Measurements from ENCODE around the gene CKLF.
"Not testable (repeated sequence)": the region's sequence is repeated elsewhere in the genome, so short reads cannot be mapped to it uniquely, and the experiment has no call there.

CKLF gene

GRCh38 chr16:66562409-66562808 is 10.0 kb downstream of the CKLF start:
- DNase-seq (ENCODE audit: low read depth, low spot score), result no peak
- peak overlapping the region; percentile 15 for H3K4me3 ChIP-seq (ENCODE audit: low read length)

GRCh38 chr16:66562986-66563385 is 10.6 kb downstream of the CKLF start:
- DNase-seq (ENCODE audit: low read depth, low spot score), result peak; percentile 79
- H3K4me3 ChIP-seq (ENCODE audit: low read length), result peak overlapping the region; percentile 15

DNA sequence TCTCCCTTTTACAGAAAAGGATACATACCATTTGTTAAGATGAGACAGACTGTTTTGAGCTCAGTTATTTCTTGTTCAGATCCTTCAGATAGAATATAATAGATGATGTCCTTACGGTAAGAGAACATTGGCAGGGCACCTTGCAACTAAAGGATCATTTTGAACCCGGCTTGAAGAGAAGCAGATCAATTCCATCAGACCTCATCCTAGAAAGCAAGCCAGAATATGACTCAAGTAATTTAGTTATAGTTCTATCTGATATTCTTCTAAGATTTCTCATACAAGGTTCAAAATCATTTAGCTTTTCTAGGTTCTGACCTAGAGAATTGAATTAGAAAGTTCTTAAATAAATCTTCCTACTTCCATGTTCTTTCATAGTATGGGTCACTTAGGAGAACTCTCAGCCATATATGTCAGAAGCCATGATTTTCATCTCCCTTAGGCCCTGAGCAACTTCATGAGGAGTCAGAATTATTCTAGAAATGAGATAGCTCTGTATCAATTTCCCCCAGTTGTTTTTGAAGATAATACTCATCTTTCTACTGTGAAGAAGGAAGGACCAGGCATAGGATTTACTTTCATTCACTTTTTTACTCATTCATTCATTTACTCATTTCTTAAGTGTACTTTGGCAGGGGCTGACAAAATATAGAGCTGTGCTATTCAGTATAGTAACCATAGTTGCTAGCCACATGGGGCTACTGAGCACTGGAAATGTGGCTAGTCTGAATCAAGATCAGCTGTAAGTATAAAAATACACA is 11.4 kb downstream of the CKLF start:
- no peak for DNase-seq (ENCODE audit: low read depth, low spot score)
- H3K4me3 ChIP-seq (ENCODE audit: low read length), result no peak overlapping the region

GRCh38 chr16:66566051-66566901 is 13.9 kb downstream of the CKLF start, which contains the start of gene CMTM1:
Gene CMTM1, plus strand, starts transcription at chr16:66566439. Its CDS starts 75 bp downstream, at chr16:66566514.
- no peak within 1 kb of the TSS for H3K4me3 ChIP-seq (ENCODE audit: low read length)
- no peak for DNase-seq (ENCODE audit: low read depth, low spot score)

DNA sequence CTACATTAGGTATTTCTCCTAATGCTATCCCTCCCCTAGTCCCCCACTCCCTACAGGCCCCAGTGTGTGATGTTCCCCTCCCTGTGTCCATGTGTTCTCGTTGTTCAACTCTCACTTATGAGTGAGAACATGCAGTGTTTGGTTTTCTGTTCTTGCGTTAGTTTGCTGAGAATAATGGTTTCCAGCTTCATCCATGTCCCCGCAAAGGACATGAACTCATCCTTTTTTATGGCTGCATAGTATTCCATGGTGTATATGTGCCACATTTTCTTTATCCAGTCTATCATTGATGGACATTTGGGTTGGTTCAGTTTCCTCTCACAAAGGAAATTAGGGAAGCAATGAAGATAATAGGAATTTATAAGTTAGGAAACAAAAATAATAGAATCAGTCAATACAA is 14.9 kb downstream of the CKLF start:
- not testable (repeated sequence) for DNase-seq (ENCODE audit: low read depth, low spot score)

DNA sequence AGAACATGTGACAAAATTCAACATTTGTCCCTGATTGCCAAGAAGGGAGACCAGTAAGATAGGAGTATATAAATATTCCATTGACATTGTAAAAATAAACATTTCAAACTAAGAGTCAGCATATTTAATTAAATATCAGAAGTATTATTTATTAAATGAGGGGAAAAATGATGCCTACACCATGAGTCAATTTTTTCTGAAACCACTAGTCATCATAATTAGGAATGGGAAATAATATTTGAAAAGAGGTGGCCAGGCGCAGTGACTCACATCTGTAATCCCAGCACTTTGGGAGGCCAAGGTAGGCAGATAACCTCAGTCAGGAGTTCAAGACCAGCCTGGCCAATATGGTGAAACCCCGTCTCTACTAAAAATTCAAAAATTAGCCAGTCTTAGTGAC is 16.0 kb downstream of the CKLF start:
- H3K4me3 ChIP-seq (ENCODE audit: low read length), result no peak overlapping the region
- no peak for DNase-seq (ENCODE audit: low read depth, low spot score)

More for the DNA sequence above, 14.9 kb downstream of the CKLF start:
- not testable (repeated sequence) for H3K4me3 ChIP-seq (ENCODE audit: low read length)

GRCh38 chr16:66569131-66569530 is 16.8 kb downstream of the CKLF start:
- H3K4me3 ChIP-seq (ENCODE audit: low read length), result no peak overlapping the region
- no peak for DNase-seq (ENCODE audit: low read depth, low spot score)

DNA sequence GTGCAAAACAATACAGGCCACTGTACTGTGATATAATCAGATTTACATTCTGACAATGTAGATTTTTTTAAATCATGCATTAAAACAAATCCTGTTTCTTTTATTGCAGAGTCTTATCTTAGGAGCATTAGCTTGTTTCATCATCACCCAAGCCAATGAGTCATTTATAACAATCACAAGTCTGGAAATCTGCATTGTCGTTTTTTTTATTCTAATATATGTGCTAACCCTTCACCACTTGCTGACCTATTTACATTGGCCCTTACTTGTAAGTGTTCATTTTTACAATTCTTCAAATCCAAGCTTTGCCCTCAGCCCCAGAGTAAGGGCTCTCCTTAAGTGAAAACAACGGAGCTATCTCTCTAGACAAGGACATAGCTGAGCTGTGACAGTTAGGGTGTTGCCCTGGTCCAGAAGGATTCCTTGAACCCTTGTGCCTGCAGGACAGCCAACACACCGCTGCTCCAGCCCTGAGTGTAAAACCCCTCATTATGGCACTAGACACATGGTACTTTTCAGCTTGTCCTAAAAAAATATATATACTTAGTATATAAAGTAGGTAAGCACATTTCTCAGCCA is 17.5 kb downstream of the CKLF start:
- DNase-seq (ENCODE audit: low read depth, low spot score), result no peak

GRCh38 chr16:66572356-66572755 is 20.0 kb downstream of the CKLF start:
- no peak for DNase-seq (ENCODE audit: low read depth, low spot score)

More for the DNA sequence above, 17.5 kb downstream of the CKLF start:
- no peak overlapping the region for H3K4me3 ChIP-seq (ENCODE audit: low read length)

DNA sequence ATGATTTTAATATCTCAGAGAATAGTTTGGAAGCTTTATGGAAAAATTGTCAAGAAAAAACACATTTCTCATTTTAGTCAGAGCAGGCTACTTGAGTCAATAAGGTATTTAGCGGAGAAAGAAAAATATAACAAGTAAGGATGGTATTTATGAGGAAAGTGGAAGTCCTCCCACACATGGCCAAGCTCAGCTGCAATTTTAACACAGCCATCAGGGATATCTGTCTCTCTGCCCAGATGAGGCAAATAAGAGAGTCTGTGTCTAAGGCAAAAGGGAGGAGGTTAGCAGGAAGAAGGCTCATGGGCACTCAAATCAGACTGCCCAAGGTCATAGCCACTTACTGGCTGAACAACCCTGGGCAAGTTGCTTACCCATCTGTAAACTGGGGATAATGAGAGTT is 21.7 kb downstream of the CKLF start:
- no peak for DNase-seq (ENCODE audit: low read depth, low spot score)
- no peak overlapping the region for H3K4me3 ChIP-seq (ENCODE audit: low read length)

More at GRCh38 chr16:66572356-66572755, 20.0 kb downstream of the CKLF start:
- H3K4me3 ChIP-seq (ENCODE audit: low read length), result no peak overlapping the region

- DNase-seq (ENCODE audit: low read depth, low spot score), result no peak
- no peak overlapping the region for H3K4me3 ChIP-seq (ENCODE audit: low read length)
Observed at GRCh38 chr16:66574531-66574930, 22.2 kb downstream of the CKLF start.

GRCh38 chr16:66575060-66575459 is 22.7 kb downstream of the CKLF start:
- DNase-seq (ENCODE audit: low read depth, low spot score), result no peak
- H3K4me3 ChIP-seq (ENCODE audit: low read length), result no peak overlapping the region

- H3K4me3 ChIP-seq (ENCODE audit: low read length), result no peak overlapping the region
- no peak for DNase-seq (ENCODE audit: low read depth, low spot score)
Observed at GRCh38 chr16:66576296-66576695, 23.9 kb downstream of the CKLF start.

DNA sequence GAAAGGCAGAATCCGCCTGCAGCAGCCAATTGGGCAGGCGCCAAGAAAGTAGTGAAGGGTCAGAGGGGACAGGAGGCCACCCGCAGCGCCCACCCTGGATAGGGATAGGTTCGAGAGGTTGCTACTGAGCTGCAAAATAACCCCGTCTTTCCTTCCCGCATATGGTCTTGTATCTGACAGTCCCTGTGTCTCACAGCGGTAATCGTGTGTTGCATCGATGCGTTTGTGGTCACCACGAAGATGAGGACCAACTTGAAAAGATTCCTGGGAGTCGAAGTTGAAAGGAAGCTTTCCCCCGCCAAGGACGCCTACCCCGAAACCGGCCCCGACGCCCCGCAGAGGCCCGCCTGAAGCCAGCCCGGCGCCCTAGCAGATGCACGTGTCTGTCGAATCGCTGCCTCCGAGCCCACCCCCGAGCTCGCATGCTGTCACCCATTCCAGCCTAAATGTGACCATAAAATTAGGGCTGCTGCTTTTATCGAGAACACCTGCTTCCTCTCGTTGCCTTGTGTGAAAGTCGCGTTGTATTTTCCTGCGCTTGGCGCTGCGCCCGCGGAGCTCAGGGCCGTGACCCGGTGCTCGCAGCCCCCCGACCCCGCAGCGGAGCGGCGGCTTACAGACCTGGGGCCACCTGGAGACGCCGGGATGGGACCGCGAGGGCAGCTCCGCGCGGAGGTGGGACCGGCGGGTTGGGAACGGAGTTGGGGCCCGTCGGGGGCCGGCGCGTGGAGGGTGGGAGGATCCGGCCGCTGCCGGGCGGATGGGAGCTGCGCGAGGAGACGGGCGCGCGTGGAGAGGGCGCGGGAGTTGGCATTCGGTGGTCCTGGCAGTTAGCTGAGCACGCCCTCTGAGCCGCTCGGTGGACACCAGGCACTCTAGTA is 26.5 kb downstream of the CKLF start, which contains the start of gene CMTM2:
Gene CMTM2 (plus strand): TSS at position 813 of the 881 bp plus-strand sequence. CDS start 145 bp downstream, outside the sequence.
- H3K4me3 ChIP-seq (ENCODE audit: low read length), result no peak within 1 kb of the TSS
- no peak for DNase-seq (ENCODE audit: low read depth, low spot score)

DNA sequence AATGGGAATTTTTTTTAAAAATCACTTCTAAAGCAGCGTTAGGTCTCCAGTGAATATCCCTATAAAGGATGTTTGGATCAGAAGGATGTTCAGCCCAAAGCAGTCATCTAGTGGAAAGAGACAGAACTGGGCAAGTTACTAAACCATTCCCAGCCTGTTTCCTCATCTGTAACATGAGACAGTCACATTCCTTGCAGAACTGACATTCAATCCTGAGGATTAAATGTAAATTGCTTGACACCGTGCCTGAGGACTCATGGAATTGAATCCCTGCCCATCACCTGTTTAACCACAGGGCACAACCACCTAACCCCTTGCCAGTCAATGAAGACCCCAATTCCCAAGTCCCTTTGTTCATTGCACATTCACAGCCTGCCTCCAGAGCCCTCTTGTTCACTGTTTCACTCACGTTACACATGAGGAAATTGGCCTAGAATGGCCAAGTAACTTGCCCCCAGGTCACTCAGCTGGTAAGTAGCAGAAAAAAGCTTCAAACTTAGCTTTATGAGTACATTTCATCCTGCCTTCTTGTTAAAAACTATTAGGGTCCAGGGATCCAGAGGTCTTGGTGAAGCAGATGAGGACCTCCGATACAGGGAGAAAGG is 28.3 kb downstream of the CKLF start:
- no peak overlapping the region for H3K4me3 ChIP-seq (ENCODE audit: low read length)
- no peak for DNase-seq (ENCODE audit: low read depth, low spot score)

DNA sequence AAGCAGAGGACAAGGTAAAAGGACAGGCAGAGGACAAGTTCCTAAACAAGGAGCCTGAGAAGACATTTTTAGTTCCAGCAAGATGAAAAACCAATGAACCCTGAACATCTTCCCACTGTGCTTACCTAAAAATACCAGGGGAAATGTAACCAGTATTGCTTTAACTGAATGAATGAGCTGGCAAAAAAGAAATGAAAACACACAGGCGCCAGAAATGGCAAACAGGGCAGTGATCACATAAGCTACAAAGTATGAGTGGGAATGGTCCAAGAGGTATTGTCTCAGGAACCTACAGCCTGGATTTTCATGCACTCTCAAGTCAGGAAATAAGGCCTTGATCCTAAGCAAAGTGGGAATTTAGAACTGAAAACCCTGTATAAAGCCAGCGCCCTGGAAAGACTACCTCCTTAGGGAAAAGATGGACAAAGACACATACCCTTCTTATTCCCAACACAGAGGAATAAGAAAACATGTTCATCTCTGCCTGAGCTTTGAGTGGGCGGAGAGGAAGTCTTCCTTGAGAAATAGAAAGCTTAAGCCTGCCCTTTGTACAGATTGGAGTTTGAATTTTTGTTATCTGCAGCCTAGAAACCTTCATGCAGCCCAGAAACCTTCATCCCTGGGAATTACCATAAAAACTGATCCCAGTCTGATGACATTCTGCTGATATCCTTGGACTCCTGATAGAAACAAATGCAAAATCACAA is 29.0 kb downstream of the CKLF start:
- no peak overlapping the region for H3K4me3 ChIP-seq (ENCODE audit: low read length)
- DNase-seq (ENCODE audit: low read depth, low spot score), result no peak

DNA sequence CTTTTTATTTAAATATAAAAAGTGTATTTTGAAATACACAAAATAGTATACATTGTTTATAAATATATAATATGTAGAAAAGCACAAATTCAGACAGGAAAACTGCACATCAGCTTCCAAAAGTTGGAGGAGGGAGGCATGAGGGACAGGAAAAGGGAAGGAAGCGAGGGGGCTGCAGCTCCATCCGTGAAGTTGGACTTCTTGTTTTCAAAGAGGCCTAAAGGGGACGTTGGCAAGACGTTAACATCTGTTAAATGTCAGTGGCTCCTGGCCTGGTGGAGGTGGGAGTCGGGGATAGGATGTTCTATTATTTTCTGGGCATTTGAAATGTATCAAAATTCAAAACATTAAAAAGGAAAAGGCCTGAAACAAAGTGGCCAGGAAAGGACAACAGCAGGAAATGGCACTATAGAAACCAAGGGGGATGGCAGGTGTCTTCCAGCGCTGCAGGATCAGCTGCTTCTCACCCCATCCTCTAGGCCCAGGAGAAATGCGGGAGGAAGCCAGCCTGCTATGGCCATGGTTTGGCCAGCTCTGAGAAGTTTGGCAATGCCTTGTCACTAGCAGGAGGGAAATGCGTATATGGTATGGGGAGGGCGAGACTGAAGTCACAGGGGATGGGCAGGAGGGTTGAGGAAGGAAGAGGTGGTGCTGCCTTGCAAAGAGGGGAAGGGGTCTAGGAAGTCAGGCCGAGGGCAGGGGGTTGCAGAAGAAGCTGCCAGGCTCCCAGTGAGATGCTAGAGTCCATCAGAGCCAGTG is 33.3 kb downstream of the CKLF start:
- DNase-seq (ENCODE audit: low read depth, low spot score), result no peak
- H3K4me3 ChIP-seq (ENCODE audit: low read length), result no peak overlapping the region

Measured in Jurkat, Clone E6-1 (cell line).